CD4-positive, alpha-beta T cell (primary cell): Measurements from ENCODE around the gene CCSER1. TPM values are rescaled to one million over a fixed set of nuclear protein-coding genes. Genes with fewer than 3 reads are reported as not detected.

Experiments
- ATAC-seq: fragments of 200-7000 bp; cut with Tn5 transposase; one replicate; pipeline ENCODE4 v1.10.0; 2022; ENCODE audit warnings: mild to moderate bottlenecking; ENCODE audit not compliant: poor library complexity
- CTCF ChIA-PET: fragments of 350-600 bp; sonication (Branson Sonifier 250); formaldehyde crosslinking; loops from one replicate; lab custom pipeline; 2021; ENCODE audit warnings: antibody characterized with exemption, inconsistent platforms; lab: Charles Lee
- POLR2A ChIA-PET: fragments of 350-600 bp; sonication (Branson Sonifier 250); formaldehyde crosslinking; loops from one replicate; lab custom pipeline; 2021; ENCODE audit warnings: antibody characterized with exemption, inconsistent platforms; lab: Charles Lee
- DNase-seq, 14 experiments: peaks; one replicate each; pipeline ENCODE4 v3.0.0-alpha.2; 2013 to 2020; ENCODE audit warnings: mixed read lengths in 2 of 14
- H3K27ac ChIP-seq, 2 donors: one replicate each; pipeline versions ENCODE4 v1.5.1 to v1.7.0; 2013; ENCODE audit warnings: low read length in 2 of 2, low read depth in 1 of 2, mild to moderate bottlenecking in 1 of 2
- H3K27me3 ChIP-seq, 2 experiments: 1 replicate in 1 of 2; 2 replicates in 1 of 2; pipeline versions ENCODE4 v1.6.1 to v1.7.0; 2013; ENCODE audit warnings: low read length in 2 of 2, control low read depth in 1 of 2, mild to moderate bottlenecking in 1 of 2, moderate library complexity in 1 of 2; ENCODE audit not compliant: insufficient read depth in 2 of 2, control insufficient read depth in 1 of 2
- H3K36me3 ChIP-seq: one replicate; pipeline ENCODE4 v1.6.1; 2013; ENCODE audit warnings: low read length, control low read depth; ENCODE audit not compliant: insufficient read depth
- H3K4me1 ChIP-seq: one replicate; pipeline ENCODE4 v1.6.1; 2013; ENCODE audit warnings: low read length, control low read depth; ENCODE audit not compliant: insufficient read depth
- H3K4me3 ChIP-seq: one replicate; pipeline ENCODE4 v1.5.1; 2013; ENCODE audit warnings: mild to moderate bottlenecking, low read length, moderate library complexity
- H3K9me3 ChIP-seq, 2 experiments: 1 replicate in 1 of 2; 2 replicates in 1 of 2; pipeline versions ENCODE4 v1.6.1 to v1.7.0; 2013; ENCODE audit warnings: low read length in 2 of 2, mild to moderate bottlenecking in 2 of 2, control low read depth in 1 of 2, moderate library complexity in 1 of 2; ENCODE audit not compliant: control insufficient read depth in 1 of 2, insufficient read depth in 1 of 2
- H3K27ac Mint-ChIP-seq: one replicate; pipeline ENCODE4 v1.8.0; 2020; ENCODE audit warnings: mixed read lengths
- H3K27me3 Mint-ChIP-seq: one replicate; pipeline ENCODE4 v1.8.0; 2021; ENCODE audit warnings: mixed read lengths
- H3K36me3 Mint-ChIP-seq: one replicate; pipeline ENCODE4 v1.8.0; 2021; ENCODE audit warnings: low read depth, mixed read lengths
- H3K4me1 Mint-ChIP-seq: one replicate; pipeline ENCODE4 v1.8.0; 2021; ENCODE audit warnings: low read depth, mixed read lengths
- H3K4me3 Mint-ChIP-seq: one replicate; pipeline ENCODE4 v1.8.0; 2020; ENCODE audit warnings: mild to moderate bottlenecking, mixed read lengths
- H3K9me3 Mint-ChIP-seq: one replicate; pipeline ENCODE4 v1.8.0; 2020; ENCODE audit warnings: mixed read lengths
- intact Hi-C, 2 experiments: fragments of 100-400 bp; cut with DNase I in 1 of 2; cut with micrococcal nuclease in 1 of 2; formaldehyde crosslinking; loops; one replicate each; pipeline versions ENCODE4 v1.15.1 to v1.9.0; 2023 to 2025; cut with DNase I, micrococcal nuclease
- total RNA-seq, 174 experiments: library from RNA in 2 of 174; stranded (reverse) in 2 of 174; gene quantifications; one replicate each; pipeline ENCODE4 v1.2.3 and lab custom pipeline; 2021 to 2026
- TF ChIP-seq, protein P1 (sequence below): fragments of 200-600 bp; IDR thresholded peaks from one replicate; pipeline ENCODE4 v1.8.0; 2022; ENCODE audit warnings: antibody characterized with exemption, mild to moderate bottlenecking

The CCSER1 gene
- total RNA-seq, 2 experiments from 2014 or later: 0.36 to 0.71 TPM

DNA sequence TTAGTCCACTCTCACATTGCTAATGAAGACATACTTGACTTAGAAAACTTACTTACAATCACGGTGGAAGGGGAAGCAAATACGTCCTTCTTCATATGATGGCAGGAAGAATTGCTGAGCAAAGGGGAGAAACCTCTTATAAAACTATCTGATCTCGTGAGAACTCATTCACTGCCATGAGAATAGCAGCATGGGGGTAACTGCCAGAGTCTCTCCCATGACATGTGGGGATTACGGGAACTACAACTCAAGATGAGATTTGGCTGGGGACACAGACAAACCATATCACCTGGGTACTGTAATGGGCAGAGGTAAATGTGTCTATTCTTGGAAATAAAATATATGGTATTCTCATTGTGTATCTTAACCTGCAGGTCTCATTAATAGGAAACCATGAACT is 1464.9 kb downstream of the CCSER1 start:
- no peak for ATAC-seq
- ChIA-PET POLR2A (no interaction called here), CTCF (no interaction called here)
- Mint-ChIP-seq H3K4me1 (no peaks in the 10 kb centered on the region), H3K4me3 (no peak overlapping the region), H3K9me3 (peaks cover 3% of the 10 kb centered on the region), H3K36me3 (no peaks in the 10 kb centered on the region), H3K27me3 (no peaks in the 10 kb centered on the region), H3K27ac (no peak overlapping the region)
- no peaks in the 10 kb centered on the region for H3K36me3 ChIP-seq
- H3K27me3 ChIP-seq: no peaks in the 10 kb centered on the region
- H3K4me1 ChIP-seq: no peaks in the 10 kb centered on the region
- TF ChIP-seq, protein P1, sequence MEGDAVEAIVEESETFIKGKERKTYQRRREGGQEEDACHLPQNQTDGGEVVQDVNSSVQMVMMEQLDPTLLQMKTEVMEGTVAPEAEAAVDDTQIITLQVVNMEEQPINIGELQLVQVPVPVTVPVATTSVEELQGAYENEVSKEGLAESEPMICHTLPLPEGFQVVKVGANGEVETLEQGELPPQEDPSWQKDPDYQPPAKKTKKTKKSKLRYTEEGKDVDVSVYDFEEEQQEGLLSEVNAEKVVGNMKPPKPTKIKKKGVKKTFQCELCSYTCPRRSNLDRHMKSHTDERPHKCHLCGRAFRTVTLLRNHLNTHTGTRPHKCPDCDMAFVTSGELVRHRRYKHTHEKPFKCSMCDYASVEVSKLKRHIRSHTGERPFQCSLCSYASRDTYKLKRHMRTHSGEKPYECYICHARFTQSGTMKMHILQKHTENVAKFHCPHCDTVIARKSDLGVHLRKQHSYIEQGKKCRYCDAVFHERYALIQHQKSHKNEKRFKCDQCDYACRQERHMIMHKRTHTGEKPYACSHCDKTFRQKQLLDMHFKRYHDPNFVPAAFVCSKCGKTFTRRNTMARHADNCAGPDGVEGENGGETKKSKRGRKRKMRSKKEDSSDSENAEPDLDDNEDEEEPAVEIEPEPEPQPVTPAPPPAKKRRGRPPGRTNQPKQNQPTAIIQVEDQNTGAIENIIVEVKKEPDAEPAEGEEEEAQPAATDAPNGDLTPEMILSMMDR: no peak
- H3K4me3 ChIP-seq: no peak overlapping the region
- DNase-seq: no peak
- intact Hi-C loops: no loop called here
- no peak overlapping the region for H3K27ac ChIP-seq
- no peaks in the 10 kb centered on the region for H3K9me3 ChIP-seq

DNA sequence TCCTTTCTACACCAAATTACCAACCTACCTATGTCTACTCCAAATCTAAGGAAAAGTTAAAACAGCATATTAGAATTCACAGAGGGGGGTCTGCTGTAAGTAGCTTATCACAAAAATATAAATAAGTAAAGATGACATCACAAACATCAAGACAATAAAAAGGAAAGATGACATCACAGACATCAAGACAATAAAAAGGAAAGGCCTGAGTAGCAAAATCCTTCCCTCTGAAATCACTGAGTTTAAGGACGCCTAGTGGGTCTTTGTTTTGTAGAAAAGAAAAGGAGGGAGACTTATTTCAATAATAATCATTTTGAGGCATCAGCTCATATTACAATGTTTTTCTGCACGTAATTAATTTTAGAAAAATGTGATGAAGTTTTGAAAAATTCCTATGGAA is 1469.5 kb downstream of the CCSER1 start:
- peaks cover 6% of the 10 kb centered on the region for H3K9me3 Mint-ChIP-seq
- ATAC-seq (no peak), DNase-seq (no peak)
- no peak overlapping the region for H3K4me3 Mint-ChIP-seq
- H3K27me3 ChIP-seq: no peaks in the 10 kb centered on the region
- intact Hi-C loops: no loop called here
- no peak overlapping the region for H3K4me3 ChIP-seq
- H3K27me3 Mint-ChIP-seq: no peaks in the 10 kb centered on the region
- H3K27ac ChIP-seq: no peak overlapping the region
- no peak overlapping the region for H3K27ac Mint-ChIP-seq
- H3K4me1 ChIP-seq: no peaks in the 10 kb centered on the region
- TF ChIP-seq, protein P1: no peak
- POLR2A ChIA-PET: no interaction called here
- CTCF ChIA-PET: no interaction called here
- no peaks in the 10 kb centered on the region for H3K36me3 Mint-ChIP-seq
- H3K36me3 ChIP-seq: no peaks in the 10 kb centered on the region
- H3K9me3 ChIP-seq: no peaks in the 10 kb centered on the region
- H3K4me1 Mint-ChIP-seq: no peaks in the 10 kb centered on the region

DNA sequence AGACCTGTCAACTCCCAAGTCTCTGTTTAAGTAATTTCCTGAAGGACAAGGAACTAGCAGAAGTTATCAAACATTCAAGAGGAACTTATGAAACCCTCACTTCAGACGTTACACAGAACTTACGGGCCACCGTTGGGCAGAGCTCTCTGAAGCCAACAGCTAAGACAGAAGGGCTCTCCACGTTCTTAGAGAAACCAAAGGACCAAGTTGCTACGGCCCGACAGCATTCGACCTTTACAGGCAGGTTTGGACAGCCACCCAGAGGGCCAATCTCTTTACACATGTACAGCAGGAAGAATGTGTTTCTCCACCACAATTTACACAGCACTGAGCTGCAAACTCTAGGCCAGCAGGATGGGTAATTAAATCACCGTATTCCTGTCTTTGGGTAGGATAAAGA is 1471.5 kb downstream of the CCSER1 start:
- no peak overlapping the region for H3K27ac Mint-ChIP-seq
- Histone ChIP-seq H3K27ac (no peak overlapping the region), H3K36me3 (no peaks in the 10 kb centered on the region), H3K9me3 (no peaks in the 10 kb centered on the region), H3K4me3 (no peak overlapping the region), H3K27me3 (no peaks in the 10 kb centered on the region), H3K4me1 (no peaks in the 10 kb centered on the region)
- ChIA-PET POLR2A (no interaction called here), CTCF (no interaction called here)
- intact Hi-C loops: no loop called here
- no peak overlapping the region for H3K4me3 Mint-ChIP-seq
- DNase-seq (no peak), ATAC-seq (no peak)
- no peaks in the 10 kb centered on the region for H3K4me1 Mint-ChIP-seq
- H3K27me3 Mint-ChIP-seq: no peaks in the 10 kb centered on the region
- H3K36me3 Mint-ChIP-seq: no peaks in the 10 kb centered on the region
- peaks cover 2% of the 10 kb centered on the region for H3K9me3 Mint-ChIP-seq
- TF ChIP-seq, protein P1: no peak
